Gastroesophageal sphincter (tissue), 4 donors: ENCODE results near the gene C6orf89. TPM values are rescaled to one million over a fixed set of nuclear protein-coding genes. Genes with fewer than 3 reads are reported as not detected.
A peak's percentile ranks its signal among the peaks of the same experiment; 100 is the strongest.

Source experiments
- ATAC-seq: fragments of 150-250 bp; one replicate; pipeline ENCODE4 v1.9.1; 2016; ENCODE audit warnings: mild to moderate bottlenecking, moderate library complexity
- H3K27ac ChIP-seq, 4 donors: fragments of 200-600 bp; sonication (generic) in 3 of 4; 1 replicate in 3 of 4; 2 replicates in 1 of 4; pipeline ENCODE4 v1.5.1; 2016 to 2019
- H3K27me3 ChIP-seq: fragments of 200-600 bp; sonication (generic); one replicate; pipeline ENCODE4 v1.5.1; 2019
- H3K36me3 ChIP-seq, 2 donors: fragments of 200-600 bp; sonication (generic); one replicate each; pipeline ENCODE4 v1.5.1; 2019; ENCODE audit warnings: control low read depth in 1 of 2
- H3K4me1 ChIP-seq, 3 donors: fragments of 200-600 bp; sonication (generic); 1 replicate in 2 of 3; 2 replicates in 1 of 3; pipeline ENCODE4 v1.5.1; 2016 to 2019; ENCODE audit warnings: control low read depth in 2 of 3
- H3K4me3 ChIP-seq, 2 donors: fragments of 200-600 bp; sonication (generic); one replicate each; pipeline ENCODE4 v1.5.1; 2019; ENCODE audit warnings: mild to moderate bottlenecking in 1 of 2, moderate library complexity in 1 of 2
- H3K9me3 ChIP-seq, 3 donors: fragments of 200-600 bp; sonication (generic); one replicate each; pipeline ENCODE4 v1.5.1; 2017 to 2019; ENCODE audit warnings: control low read depth in 2 of 3
- EP300 ChIP-seq: sonication (generic); formaldehyde crosslinking; IDR thresholded peaks from one replicate; pipeline ENCODE4 v1.6.1; 2017; ENCODE audit warnings: antibody characterized with exemption, mild to moderate bottlenecking
- POLR2A ChIP-seq, 2 donors: fragments of 450-650 bp; IDR thresholded peaks; one replicate each; pipeline ENCODE4 v1.6.1; 2017; ENCODE audit warnings: antibody characterized with exemption in 2 of 2, mild to moderate bottlenecking in 2 of 2, moderate library complexity in 1 of 2
- POLR2AphosphoS5 ChIP-seq: sonication (generic); formaldehyde crosslinking; IDR thresholded peaks from one replicate; pipeline ENCODE4 v1.6.1; 2017; ENCODE audit warnings: antibody characterized with exemption
- WGBS, 2 donors: methylation state at CpG; one replicate each; pipeline ENCODE4 v1.1.5; 2018; ENCODE audit warnings: low coverage in 1 of 2; 5-methylcytosine and 5-hydroxymethylcytosine counted together
- total RNA-seq, 4 donors: library from RNA; depleted of rRNA; stranded (reverse); fragments of >200 nt; gene quantifications; one replicate each; pipeline ENCODE4 v1.1.0, GENCODE V29; 2016
- TF ChIP-seq, protein P1 (sequence below), 4 experiments: fragments of 200-600 bp in 2 of 4; fragments of 450-650 bp in 2 of 4; sonication (generic) in 1 of 4; IDR thresholded peaks; one replicate each; pipeline ENCODE4 v1.5.1; 2017 to 2019; ENCODE audit warnings: antibody characterized with exemption in 4 of 4, mild to moderate bottlenecking in 2 of 4, moderate library complexity in 2 of 4

The C6orf89 gene
- total RNA-seq, 4 donors from 2014 or later: 62.1 to 73.8 (median 69.8) TPM

DNA sequence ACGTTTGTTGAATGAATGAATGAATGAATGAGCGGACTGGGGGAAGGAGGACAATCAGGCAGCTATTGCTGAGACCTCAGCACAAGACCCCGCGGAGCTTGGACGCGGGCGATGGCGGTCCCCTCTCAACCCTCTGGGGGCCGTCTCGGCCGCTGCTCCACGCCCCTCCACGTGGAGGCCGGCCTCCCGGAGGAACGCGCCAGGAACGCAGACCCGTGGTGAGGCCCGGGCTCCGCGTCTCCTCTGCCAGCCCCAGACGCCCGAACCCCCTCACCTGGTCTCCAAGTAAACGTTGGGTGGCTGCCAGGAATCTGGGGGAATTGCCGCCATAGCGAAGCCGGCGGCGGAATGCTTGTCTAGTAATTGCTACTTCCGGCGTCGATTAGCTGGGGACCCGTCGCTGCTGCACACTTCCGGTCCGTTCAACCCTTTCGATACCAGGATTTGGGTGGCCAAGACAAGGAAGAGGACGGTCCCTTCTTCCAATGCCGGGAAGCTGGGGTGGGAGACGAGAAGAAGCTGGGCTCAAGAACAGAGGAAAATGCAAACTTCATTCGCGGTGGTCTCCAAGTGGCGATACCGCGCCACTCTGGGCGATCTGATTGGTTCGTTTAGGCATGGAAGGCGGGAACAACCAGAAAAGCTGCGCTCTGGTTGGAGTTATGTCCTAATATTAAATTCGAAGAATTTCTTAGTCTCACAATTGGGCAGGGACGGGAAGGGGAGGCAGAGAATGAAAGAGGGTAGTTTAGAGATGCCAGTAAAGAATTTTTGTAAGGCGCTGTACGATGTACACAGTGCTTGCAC lies 11.1 kb upstream of the C6orf89 start, which contains the start of gene PPIL1:
Gene PPIL1 (minus strand): TSS at position 361 of the 807 bp plus-strand sequence. CDS start 31 bp downstream, at position 330.
- 0 to 1% methylated on average over 6 to 15 of the region's 54 CpGs for WGBS, 2 donors
- ATAC-seq: peak; percentile 94
- Histone ChIP-seq H3K4me3 (peak within 1 kb of the TSS; percentile 88 to 96), H3K27ac (peak within 1 kb of the TSS; percentile 85 to 93 (median 90)), H3K27me3 (no peaks in the 10 kb centered on the region), H3K36me3 (peaks cover 0 to 10% of the 10 kb centered on the region in 2 donors), H3K9me3 (no peaks in the 10 kb centered on the region), H3K4me1 (peaks cover 3 to 19% (median 4%) of the 10 kb centered on the region in 3 donors)
- TF ChIP-seq POLR2A (IDR thresholded peaks at IDR 0.05) (no peak), POLR2AphosphoS5 (peak; percentile 45), EP300 (no peak)
- TF ChIP-seq, protein P1, sequence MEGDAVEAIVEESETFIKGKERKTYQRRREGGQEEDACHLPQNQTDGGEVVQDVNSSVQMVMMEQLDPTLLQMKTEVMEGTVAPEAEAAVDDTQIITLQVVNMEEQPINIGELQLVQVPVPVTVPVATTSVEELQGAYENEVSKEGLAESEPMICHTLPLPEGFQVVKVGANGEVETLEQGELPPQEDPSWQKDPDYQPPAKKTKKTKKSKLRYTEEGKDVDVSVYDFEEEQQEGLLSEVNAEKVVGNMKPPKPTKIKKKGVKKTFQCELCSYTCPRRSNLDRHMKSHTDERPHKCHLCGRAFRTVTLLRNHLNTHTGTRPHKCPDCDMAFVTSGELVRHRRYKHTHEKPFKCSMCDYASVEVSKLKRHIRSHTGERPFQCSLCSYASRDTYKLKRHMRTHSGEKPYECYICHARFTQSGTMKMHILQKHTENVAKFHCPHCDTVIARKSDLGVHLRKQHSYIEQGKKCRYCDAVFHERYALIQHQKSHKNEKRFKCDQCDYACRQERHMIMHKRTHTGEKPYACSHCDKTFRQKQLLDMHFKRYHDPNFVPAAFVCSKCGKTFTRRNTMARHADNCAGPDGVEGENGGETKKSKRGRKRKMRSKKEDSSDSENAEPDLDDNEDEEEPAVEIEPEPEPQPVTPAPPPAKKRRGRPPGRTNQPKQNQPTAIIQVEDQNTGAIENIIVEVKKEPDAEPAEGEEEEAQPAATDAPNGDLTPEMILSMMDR (IDR thresholded peaks at IDR 0.05): peak in 1 of 4 experiments; percentile 6

DNA sequence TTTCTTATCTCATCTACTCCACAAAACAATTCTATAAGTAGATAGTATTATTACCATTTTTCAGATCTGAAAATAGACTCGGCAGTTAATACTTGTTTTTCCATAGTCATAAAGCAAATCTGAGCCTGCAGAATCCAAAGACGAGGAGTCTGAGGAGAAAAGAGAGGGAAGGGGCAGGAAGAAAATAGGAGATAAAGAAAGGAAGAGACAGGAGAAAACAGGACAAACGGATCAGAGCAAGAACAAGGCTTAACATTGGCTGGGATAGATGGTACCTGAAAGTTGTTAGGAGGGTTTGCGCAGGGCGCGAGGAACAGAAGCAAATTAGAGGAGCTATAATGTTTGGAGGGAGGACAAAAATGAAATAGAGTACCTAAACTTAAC lies 10.5 kb upstream of the C6orf89 start:
- Histone ChIP-seq H3K27ac (peak overlapping the region; percentile 85 to 93 (median 90)), H3K36me3 (peaks cover 0 to 7% of the 10 kb centered on the region in 2 donors), H3K9me3 (no peaks in the 10 kb centered on the region), H3K4me3 (peak overlapping the region; percentile 88 to 96), H3K27me3 (no peaks in the 10 kb centered on the region), H3K4me1 (peaks cover 3 to 19% (median 4%) of the 10 kb centered on the region in 3 donors)
- ATAC-seq: no peak
- TF ChIP-seq POLR2A (IDR thresholded peaks at IDR 0.05): no peak
- TF ChIP-seq, protein P1 (IDR thresholded peaks at IDR 0.05): no peak
- TF ChIP-seq EP300: no peak
- TF ChIP-seq POLR2AphosphoS5: no peak
- WGBS, 2 donors: 30 to 44% methylated on average over 5 to 6 of the region's 6 CpGs

DNA sequence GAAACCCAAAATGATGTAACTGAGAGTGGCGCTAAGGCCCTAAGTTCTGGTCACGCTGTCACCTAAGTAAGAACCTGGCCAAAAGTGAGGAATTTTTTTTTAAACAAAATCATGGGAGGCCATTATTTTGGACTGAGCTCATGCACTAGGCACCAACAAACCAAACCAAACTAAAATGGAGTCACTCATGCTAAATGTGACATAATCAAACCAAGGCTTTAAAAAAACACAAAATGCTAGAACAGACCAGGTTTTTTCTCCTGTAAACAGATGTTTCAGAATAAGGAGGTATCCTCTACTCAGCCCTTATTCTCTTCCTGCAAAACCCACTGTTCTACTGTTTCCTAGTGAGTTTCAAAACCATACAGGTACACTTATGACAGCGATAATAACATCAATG lies 1.1 kb upstream of the C6orf89 start:
- WGBS, 2 donors: 97 to 100% methylated on average over 1 to 3 of the region's 3 CpGs
- Histone ChIP-seq H3K4me1 (peaks cover 0 to 44% (median 12%) of the 10 kb centered on the region in 3 donors), H3K4me3 (no peak overlapping the region), H3K9me3 (no peaks in the 10 kb centered on the region), H3K36me3 (no peaks in the 10 kb centered on the region), H3K27ac (peak overlapping the region; percentile 71 to 92 (median 88)), H3K27me3 (no peaks in the 10 kb centered on the region)
- TF ChIP-seq POLR2AphosphoS5 (no peak), POLR2A (IDR thresholded peaks at IDR 0.05) (no peak), EP300 (no peak)
- TF ChIP-seq, protein P1 (IDR thresholded peaks at IDR 0.05): no peak
- ATAC-seq: no peak

DNA sequence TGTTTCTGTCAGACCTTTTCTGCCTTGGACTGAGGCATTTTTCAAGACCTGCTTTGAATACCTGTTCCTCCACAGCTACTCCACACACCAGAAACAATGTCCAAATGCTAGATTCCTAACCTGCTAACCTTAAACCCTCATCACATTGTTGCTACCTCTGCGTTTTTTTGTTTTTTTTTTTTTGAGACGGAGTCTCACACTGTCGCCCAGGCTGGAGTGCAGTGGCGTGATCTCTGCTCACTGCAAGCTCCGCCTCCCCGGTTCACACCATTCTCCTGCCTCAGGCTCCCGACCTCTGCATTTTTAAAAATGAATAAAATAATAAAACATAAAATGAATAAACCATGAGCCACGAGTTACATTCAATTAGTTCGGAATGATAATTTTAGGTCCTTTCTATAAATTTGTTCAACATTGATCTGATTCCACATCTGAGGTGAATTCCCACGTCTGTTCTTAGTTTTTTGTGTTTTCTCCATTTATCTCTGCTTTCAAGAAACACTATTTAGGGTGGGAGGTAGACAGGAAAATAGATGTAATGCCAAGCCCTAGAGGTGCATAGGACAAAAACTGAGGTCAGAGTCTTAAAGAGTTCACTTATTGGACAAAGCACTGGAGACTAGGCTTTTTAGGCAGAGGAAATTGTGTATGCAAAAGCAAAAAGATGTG lies 1.3 kb downstream of the C6orf89 start:
- Histone ChIP-seq H3K4me1 (peaks cover 0 to 49% (median 12%) of the 10 kb centered on the region in 3 donors), H3K9me3 (no peaks in the 10 kb centered on the region), H3K27me3 (no peaks in the 10 kb centered on the region), H3K36me3 (peaks cover 0 to 2% of the 10 kb centered on the region in 2 donors), H3K27ac (peak overlapping the region in 2 of 4 donors; percentile 88 to 89), H3K4me3 (peak overlapping the region in 1 of 2 donors; percentile 75)
- no peak for ATAC-seq
- TF ChIP-seq POLR2AphosphoS5 (no peak), EP300 (no peak), POLR2A (IDR thresholded peaks at IDR 0.05) (no peak)
- TF ChIP-seq, protein P1 (IDR thresholded peaks at IDR 0.05): no peak
- WGBS, 2 donors: 66 to 74% methylated on average over 7 to 10 of the region's 10 CpGs
